Memory B cell (primary cell): ENCODE measurements around the gene NUMBL.

Experiments
- ATAC-seq: fragments of 150-1000 bp; cut with Tn5 transposase; 2 replicates; pipeline ENCODE4 v1.10.0; 2021; ENCODE audit warnings: low read depth, mild to moderate bottlenecking, moderate library complexity
- DNase-seq, 2 donors: peaks; one replicate each; pipeline ENCODE4 v3.0.0; 2022; ENCODE audit warnings: low spot score in 2 of 2
- H3K27ac Mint-ChIP-seq: one replicate; pipeline ENCODE4 v1.8.0; 2022; ENCODE audit warnings: mild to moderate bottlenecking, moderate library complexity, mixed read lengths
- H3K27me3 Mint-ChIP-seq: one replicate; pipeline ENCODE4 v1.8.0; 2022; ENCODE audit warnings: mixed read lengths
- H3K36me3 Mint-ChIP-seq: one replicate; pipeline ENCODE4 v1.8.0; 2022; ENCODE audit warnings: mild to moderate bottlenecking, mixed read lengths
- H3K4me1 Mint-ChIP-seq: one replicate; pipeline ENCODE4 v1.8.0; 2022; ENCODE audit warnings: mixed read lengths
- H3K4me3 Mint-ChIP-seq: one replicate; pipeline ENCODE4 v1.8.0; 2022; ENCODE audit warnings: mild to moderate bottlenecking, moderate library complexity, mixed read lengths
- H3K9me3 Mint-ChIP-seq: one replicate; pipeline ENCODE4 v1.8.0; 2022; ENCODE audit warnings: mixed read lengths

NUMBL gene

DNA sequence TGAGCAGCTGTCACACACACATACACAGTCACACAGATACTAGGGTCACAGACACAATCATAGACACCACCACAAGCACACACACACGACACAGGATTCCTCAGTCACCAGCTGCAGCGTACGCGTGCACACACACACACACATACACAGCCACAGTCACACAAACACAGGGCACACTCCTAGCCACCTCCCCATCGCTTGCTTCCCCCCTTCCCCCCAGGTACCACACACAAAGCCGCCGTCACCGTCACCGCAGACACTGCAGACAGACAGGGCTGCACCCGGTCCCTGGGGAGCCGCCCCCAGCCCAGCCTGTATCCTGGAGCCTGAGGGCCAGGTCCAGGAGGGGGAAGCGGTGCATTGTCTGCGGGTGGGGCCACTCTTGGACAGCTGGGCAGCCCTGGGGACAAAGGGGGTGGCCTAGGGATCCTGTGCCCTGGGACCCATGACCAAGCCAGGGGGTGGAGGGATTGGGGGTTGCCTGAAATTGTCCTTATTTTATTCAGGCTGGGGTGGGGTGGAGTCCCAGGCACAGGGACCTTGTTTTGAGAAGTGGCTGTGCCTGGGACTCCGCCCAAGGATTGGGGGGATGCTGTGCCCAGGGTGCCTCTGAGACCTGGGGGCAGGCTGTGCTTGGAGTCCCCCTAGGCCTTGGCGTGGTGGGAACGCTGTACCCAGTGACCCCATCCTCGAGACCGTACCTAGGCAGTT lies 957 bp downstream of the NUMBL start:
- Mint-ChIP-seq H3K27me3 (no peaks in the 10 kb centered on the region), H3K4me3 (peak overlapping the region; percentile 47), H3K4me1 (peaks cover 14% of the 10 kb centered on the region), H3K9me3 (no peaks in the 10 kb centered on the region), H3K27ac (no peak overlapping the region), H3K36me3 (peaks cover 12% of the 10 kb centered on the region)
- DNase-seq (peak; percentile 59), ATAC-seq (peak; percentile 34)

GRCh38 chr19:40688987-40689338 lies 1.5 kb downstream of the NUMBL start:
- Mint-ChIP-seq H3K4me1 (peaks cover 17% of the 10 kb centered on the region), H3K27ac (no peak overlapping the region), H3K36me3 (peaks cover 14% of the 10 kb centered on the region), H3K9me3 (no peaks in the 10 kb centered on the region), H3K27me3 (no peaks in the 10 kb centered on the region), H3K4me3 (no peak overlapping the region)
- DNase-seq (no peak), ATAC-seq (no peak)

GRCh38 chr19:40688309-40688708 lies 2.1 kb downstream of the NUMBL start:
- Mint-ChIP-seq H3K27ac (no peak overlapping the region), H3K9me3 (no peaks in the 10 kb centered on the region), H3K27me3 (no peaks in the 10 kb centered on the region), H3K36me3 (peaks cover 14% of the 10 kb centered on the region), H3K4me1 (peaks cover 17% of the 10 kb centered on the region), H3K4me3 (no peak overlapping the region)
- no peak for ATAC-seq
- no peak for DNase-seq

DNA sequence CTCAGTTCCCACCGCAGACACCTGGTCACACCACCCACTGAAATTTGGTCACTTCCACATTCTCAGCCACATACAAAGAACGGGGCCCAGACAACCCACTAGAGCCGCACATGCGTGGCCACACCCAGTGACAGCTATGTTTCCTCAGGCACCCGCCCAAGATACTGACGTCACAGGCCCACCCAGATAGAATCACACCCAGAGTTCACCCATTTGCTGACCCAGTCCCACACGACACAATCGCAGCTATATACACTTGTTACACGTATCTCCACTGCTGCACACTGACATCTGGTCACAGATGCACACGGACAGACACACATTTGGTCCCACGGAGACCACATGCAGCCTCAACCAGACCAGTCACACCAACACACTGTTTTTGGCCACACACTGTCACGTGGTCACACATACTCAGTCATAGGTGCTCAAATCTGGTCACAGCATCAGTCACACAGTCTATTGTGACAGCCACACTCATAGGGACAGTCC lies 2.9 kb downstream of the NUMBL start:
- peaks cover 14% of the 10 kb centered on the region for H3K36me3 Mint-ChIP-seq
- no peak overlapping the region for H3K4me3 Mint-ChIP-seq
- peak; percentile 76 to 84 for DNase-seq
- H3K9me3 Mint-ChIP-seq, result no peaks in the 10 kb centered on the region
- H3K4me1 Mint-ChIP-seq, result peaks cover 17% of the 10 kb centered on the region
- ATAC-seq, result peak; percentile 76
- H3K27me3 Mint-ChIP-seq, result no peaks in the 10 kb centered on the region
- no peak overlapping the region for H3K27ac Mint-ChIP-seq

GRCh38 chr19:40686882-40687524 lies 3.4 kb downstream of the NUMBL start:
- Mint-ChIP-seq H3K27me3 (no peaks in the 10 kb centered on the region), H3K9me3 (no peaks in the 10 kb centered on the region), H3K4me3 (no peak overlapping the region), H3K36me3 (peaks cover 14% of the 10 kb centered on the region), H3K27ac (peak overlapping the region; percentile 28), H3K4me1 (peaks cover 17% of the 10 kb centered on the region)
- ATAC-seq, result peak; percentile 45
- DNase-seq, result no peak

DNA sequence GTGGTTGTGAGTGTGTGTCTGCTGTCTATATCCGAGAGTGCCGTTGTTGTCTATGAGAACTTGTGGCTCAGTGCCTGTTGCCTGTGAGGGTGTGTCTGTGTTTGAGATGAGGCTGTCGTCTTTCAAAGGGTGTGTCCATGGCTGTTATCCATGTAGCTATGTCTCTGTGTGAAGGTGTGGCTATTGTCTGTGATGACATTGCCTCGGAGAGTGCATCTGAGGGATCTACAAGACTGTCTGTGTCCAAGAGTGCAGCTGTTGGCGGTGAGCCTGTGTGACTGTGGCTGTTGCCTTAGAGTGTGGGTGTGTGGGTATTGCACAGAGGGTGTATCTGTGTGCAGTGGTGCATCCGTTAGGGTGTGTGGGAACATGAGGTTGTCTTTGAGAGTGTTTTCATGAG lies 4.9 kb downstream of the NUMBL start:
- peaks cover 16% of the 10 kb centered on the region for H3K36me3 Mint-ChIP-seq
- peaks cover 14% of the 10 kb centered on the region for H3K4me1 Mint-ChIP-seq
- no peaks in the 10 kb centered on the region for H3K9me3 Mint-ChIP-seq
- ATAC-seq (no peak), DNase-seq (no peak)
- no peak overlapping the region for H3K4me3 Mint-ChIP-seq
- H3K27me3 Mint-ChIP-seq, result no peaks in the 10 kb centered on the region
- peak overlapping the region; percentile 80 for H3K27ac Mint-ChIP-seq

GRCh38 chr19:40685016-40685526 lies 5.4 kb downstream of the NUMBL start:
- Mint-ChIP-seq H3K9me3 (no peaks in the 10 kb centered on the region), H3K36me3 (peaks cover 16% of the 10 kb centered on the region), H3K4me1 (peaks cover 14% of the 10 kb centered on the region), H3K27me3 (no peaks in the 10 kb centered on the region), H3K27ac (peak overlapping the region; percentile 80), H3K4me3 (no peak overlapping the region)
- ATAC-seq (no peak), DNase-seq (no peak)

GRCh38 chr19:40684280-40684679 lies 6.2 kb downstream of the NUMBL start:
- DNase-seq, result no peak
- Mint-ChIP-seq H3K27me3 (no peaks in the 10 kb centered on the region), H3K4me1 (peaks cover 14% of the 10 kb centered on the region), H3K36me3 (peaks cover 16% of the 10 kb centered on the region), H3K27ac (peak overlapping the region; percentile 80), H3K4me3 (no peak overlapping the region), H3K9me3 (no peaks in the 10 kb centered on the region)
- no peak for ATAC-seq

DNA sequence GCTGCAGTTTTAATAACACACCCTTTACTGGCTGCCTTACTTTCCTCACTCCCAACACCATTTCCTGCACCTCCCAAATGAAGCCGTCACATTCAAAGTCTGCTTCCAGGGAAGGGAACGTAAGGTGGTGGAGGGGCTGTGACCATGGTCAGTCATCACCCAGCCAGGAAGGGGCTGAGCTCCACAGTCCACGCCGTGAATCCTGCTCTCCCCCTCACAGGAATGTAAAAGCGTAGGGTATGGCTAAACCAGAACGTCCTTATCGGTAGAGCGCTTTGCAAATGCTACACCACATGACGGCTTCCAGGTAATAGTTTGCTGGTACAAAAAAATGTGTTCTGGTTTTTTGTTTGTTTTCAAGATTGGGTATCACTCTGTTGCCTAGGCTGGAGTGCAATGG lies 7.0 kb downstream of the NUMBL start:
- no peaks in the 10 kb centered on the region for H3K27me3 Mint-ChIP-seq
- ATAC-seq (no peak), DNase-seq (no peak)
- H3K4me3 Mint-ChIP-seq, result no peak overlapping the region
- H3K9me3 Mint-ChIP-seq, result no peaks in the 10 kb centered on the region
- peaks cover 16% of the 10 kb centered on the region for H3K36me3 Mint-ChIP-seq
- peaks cover 14% of the 10 kb centered on the region for H3K4me1 Mint-ChIP-seq
- no peak overlapping the region for H3K27ac Mint-ChIP-seq

DNA sequence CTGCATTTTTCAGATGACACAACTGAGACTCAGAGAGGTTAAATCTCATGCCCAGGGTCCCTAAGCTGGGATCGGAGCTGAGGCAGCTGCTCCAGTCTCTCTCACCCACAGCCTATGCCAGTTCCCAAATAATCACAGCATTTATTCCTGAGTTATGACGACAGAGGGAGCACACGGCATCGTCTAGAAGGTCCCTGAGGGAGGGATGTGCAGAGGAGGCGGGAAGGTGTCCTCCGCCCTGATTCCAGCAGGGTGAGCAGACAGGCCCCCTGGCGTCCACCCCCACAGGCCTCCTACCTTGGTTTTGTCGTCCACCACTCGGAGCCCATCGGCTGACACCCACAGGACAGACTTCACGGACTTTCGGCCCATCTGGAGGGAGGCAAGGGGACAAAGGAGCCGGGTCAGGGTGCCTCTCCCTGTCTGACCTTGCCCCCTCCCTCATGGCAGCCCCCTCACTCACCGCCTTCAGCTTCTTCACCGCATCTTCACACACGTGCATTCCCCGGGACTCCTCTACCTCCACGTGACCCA lies 8.0 kb downstream of the NUMBL start:
- Mint-ChIP-seq H3K4me3 (no peak overlapping the region), H3K27me3 (no peaks in the 10 kb centered on the region), H3K9me3 (no peaks in the 10 kb centered on the region), H3K27ac (no peak overlapping the region), H3K36me3 (peaks cover 21% of the 10 kb centered on the region), H3K4me1 (peaks cover 14% of the 10 kb centered on the region)
- ATAC-seq, result no peak
- no peak for DNase-seq

DNA sequence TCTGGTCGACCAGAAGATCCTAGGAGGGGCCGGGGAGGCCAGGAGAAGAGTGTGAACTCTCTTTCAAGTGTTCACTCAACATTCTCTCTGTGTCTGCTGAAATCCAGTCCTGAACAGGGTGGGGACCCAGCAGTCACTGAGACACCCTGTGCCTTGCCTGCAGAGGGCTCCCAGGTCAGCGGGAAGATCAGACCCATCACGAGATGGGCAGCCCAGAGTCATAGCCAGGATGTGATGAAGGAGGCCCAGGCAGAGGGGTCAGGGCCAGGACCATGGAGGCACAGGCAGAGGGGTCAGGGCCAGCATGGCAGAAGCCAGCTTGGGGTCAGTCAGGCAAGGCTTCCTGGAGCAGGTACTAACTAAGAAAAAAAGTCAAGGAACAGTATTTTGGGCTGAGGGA lies 9.4 kb downstream of the NUMBL start:
- no peak for ATAC-seq
- Mint-ChIP-seq H3K27me3 (no peaks in the 10 kb centered on the region), H3K27ac (no peak overlapping the region), H3K4me3 (no peak overlapping the region), H3K4me1 (peaks cover 11% of the 10 kb centered on the region), H3K9me3 (no peaks in the 10 kb centered on the region), H3K36me3 (peaks cover 25% of the 10 kb centered on the region)
- no peak for DNase-seq

- DNase-seq (no peak), ATAC-seq (no peak)
- Mint-ChIP-seq H3K4me3 (no peak overlapping the region), H3K9me3 (no peaks in the 10 kb centered on the region), H3K27me3 (no peaks in the 10 kb centered on the region), H3K4me1 (no peaks in the 10 kb centered on the region), H3K27ac (no peak overlapping the region), H3K36me3 (peaks cover 12% of the 10 kb centered on the region)
Measured at GRCh38 chr19:40677156-40677555, 13.3 kb downstream of the NUMBL start.

- no peak overlapping the region for H3K4me3 Mint-ChIP-seq
- H3K27me3 Mint-ChIP-seq, result no peaks in the 10 kb centered on the region
- H3K9me3 Mint-ChIP-seq, result peaks cover 1% of the 10 kb centered on the region
- H3K36me3 Mint-ChIP-seq, result peaks cover 19% of the 10 kb centered on the region
- DNase-seq (no peak), ATAC-seq (no peak)
- no peak overlapping the region for H3K27ac Mint-ChIP-seq
- H3K4me1 Mint-ChIP-seq, result peaks cover 4% of the 10 kb centered on the region
Measured at GRCh38 chr19:40674291-40674690, 16.2 kb downstream of the NUMBL start.

GRCh38 chr19:40673397-40673796 lies 17.1 kb downstream of the NUMBL start:
- Mint-ChIP-seq H3K36me3 (peaks cover 19% of the 10 kb centered on the region), H3K27me3 (no peaks in the 10 kb centered on the region), H3K27ac (no peak overlapping the region), H3K4me1 (peaks cover 4% of the 10 kb centered on the region), H3K9me3 (peaks cover 1% of the 10 kb centered on the region), H3K4me3 (no peak overlapping the region)
- ATAC-seq (no peak), DNase-seq (no peak)
